ENCODE measurements around the gene TBC1D22B.
"Not testable (repeated sequence)": the region's sequence is repeated elsewhere in the genome, so short reads cannot be mapped to it uniquely, and the experiment has no call there.

Gene TBC1D22B

GRCh38 chr6:37283671-37284151 is 26.1 kb downstream of the TBC1D22B start:
- no peak overlapping the region for H3K27ac ChIP-seq (ENCODE audit: low read length)

GRCh38 chr6:37284781-37285180 is 27.2 kb downstream of the TBC1D22B start:
- Histone ChIP-seq H3K36me3 (ENCODE audit: control insufficient read depth, insufficient read depth, low read length) (peaks cover 15% of the 10 kb centered on the region; the same call in 1 of the 2 replicates), H3K4me1 (ENCODE audit: control insufficient read depth, insufficient read depth, low read length) (no peaks in the 10 kb centered on the region), H3K27me3 (ENCODE audit: control insufficient read depth, insufficient read depth, low read length) (no peaks in the 10 kb centered on the region), H3K4me3 (ENCODE audit: low read length) (no peak overlapping the region), H3K27ac (ENCODE audit: low read length) (no peak overlapping the region), H3K9me3 (ENCODE audit: control insufficient read depth, insufficient read depth, low read length) (no peaks in the 10 kb centered on the region)
- DNase-seq (ENCODE audit: low read depth, low spot score): no peak
- no CpG with 5 or more reads among the region's 4 CpGs for WGBS (ENCODE audit: insufficient coverage, insufficient read length)

More at GRCh38 chr6:37283671-37284151, 26.1 kb downstream of the TBC1D22B start:
- Histone ChIP-seq H3K9me3 (ENCODE audit: control insufficient read depth, insufficient read depth, low read length) (no peaks in the 10 kb centered on the region), H3K4me1 (ENCODE audit: control insufficient read depth, insufficient read depth, low read length) (no peaks in the 10 kb centered on the region), H3K36me3 (ENCODE audit: control insufficient read depth, insufficient read depth, low read length) (peaks cover 15% of the 10 kb centered on the region; the same call in 1 of the 2 replicates), H3K27me3 (ENCODE audit: control insufficient read depth, insufficient read depth, low read length) (no peaks in the 10 kb centered on the region), H3K4me3 (ENCODE audit: low read length) (no peak overlapping the region)
- no peak for DNase-seq (ENCODE audit: low read depth, low spot score)
- WGBS (ENCODE audit: insufficient coverage, insufficient read length): no CpG with 5 or more reads among the region's 3 CpGs

GRCh38 chr6:37285861-37286311 is 28.3 kb downstream of the TBC1D22B start:
- H3K36me3 ChIP-seq (ENCODE audit: control insufficient read depth, insufficient read depth, low read length): peaks cover 15% of the 10 kb centered on the region; the same call in 1 of the 2 replicates
- no CpG with 5 or more reads among the region's 4 CpGs for WGBS (ENCODE audit: insufficient coverage, insufficient read length)
- H3K4me1 ChIP-seq (ENCODE audit: control insufficient read depth, insufficient read depth, low read length): no peaks in the 10 kb centered on the region
- H3K9me3 ChIP-seq (ENCODE audit: control insufficient read depth, insufficient read depth, low read length): no peaks in the 10 kb centered on the region
- H3K4me3 ChIP-seq (ENCODE audit: low read length): no peak overlapping the region
- H3K27ac ChIP-seq (ENCODE audit: low read length): no peak overlapping the region
- H3K27me3 ChIP-seq (ENCODE audit: control insufficient read depth, insufficient read depth, low read length): no peaks in the 10 kb centered on the region
- no peak for DNase-seq (ENCODE audit: low read depth, low spot score)

- Histone ChIP-seq H3K36me3 (ENCODE audit: control insufficient read depth, insufficient read depth, low read length) (peaks cover 18% of the 10 kb centered on the region; the same call in 1 of the 2 replicates), H3K9me3 (ENCODE audit: control insufficient read depth, insufficient read depth, low read length) (no peaks in the 10 kb centered on the region), H3K4me1 (ENCODE audit: control insufficient read depth, insufficient read depth, low read length) (no peaks in the 10 kb centered on the region), H3K27me3 (ENCODE audit: control insufficient read depth, insufficient read depth, low read length) (no peaks in the 10 kb centered on the region), H3K4me3 (ENCODE audit: low read length) (no peak overlapping the region), H3K27ac (ENCODE audit: low read length) (no peak overlapping the region)
- no peak for DNase-seq (ENCODE audit: low read depth, low spot score)
- WGBS (ENCODE audit: insufficient coverage, insufficient read length): no CpG with 5 or more reads among the region's 2 CpGs
Observed at GRCh38 chr6:37287519-37288157, 30.1 kb downstream of the TBC1D22B start.

- Histone ChIP-seq H3K9me3 (ENCODE audit: control insufficient read depth, insufficient read depth, low read length) (no peaks in the 10 kb centered on the region), H3K36me3 (ENCODE audit: control insufficient read depth, insufficient read depth, low read length) (peaks cover 12% of the 10 kb centered on the region; the same call in 1 of the 2 replicates), H3K27me3 (ENCODE audit: control insufficient read depth, insufficient read depth, low read length) (no peaks in the 10 kb centered on the region), H3K27ac (ENCODE audit: low read length) (no peak overlapping the region), H3K4me3 (ENCODE audit: low read length) (no peak overlapping the region), H3K4me1 (ENCODE audit: control insufficient read depth, insufficient read depth, low read length) (no peaks in the 10 kb centered on the region)
- no CpG with 5 or more reads among the region's 2 CpGs for WGBS (ENCODE audit: insufficient coverage, insufficient read length)
- no peak for DNase-seq (ENCODE audit: low read depth, low spot score)
Observed at GRCh38 chr6:37288247-37288646, 30.7 kb downstream of the TBC1D22B start.

GRCh38 chr6:37289931-37290330 is 32.4 kb downstream of the TBC1D22B start:
- peaks cover 8% of the 10 kb centered on the region; the same call in 1 of the 2 replicates for H3K36me3 ChIP-seq (ENCODE audit: control insufficient read depth, insufficient read depth, low read length)
- H3K4me1 ChIP-seq (ENCODE audit: control insufficient read depth, insufficient read depth, low read length): no peaks in the 10 kb centered on the region
- H3K4me3 ChIP-seq (ENCODE audit: low read length): no peak overlapping the region
- H3K9me3 ChIP-seq (ENCODE audit: control insufficient read depth, insufficient read depth, low read length): no peaks in the 10 kb centered on the region
- DNase-seq (ENCODE audit: low read depth, low spot score): no peak
- no peak overlapping the region for H3K27ac ChIP-seq (ENCODE audit: low read length)
- H3K27me3 ChIP-seq (ENCODE audit: control insufficient read depth, insufficient read depth, low read length): no peaks in the 10 kb centered on the region
- WGBS (ENCODE audit: insufficient coverage, insufficient read length): no CpG with 5 or more reads among the region's 3 CpGs

- H3K36me3 ChIP-seq (ENCODE audit: control insufficient read depth, insufficient read depth, low read length): peaks cover 8% of the 10 kb centered on the region; the same call in 1 of the 2 replicates
- no peak for DNase-seq (ENCODE audit: low read depth, low spot score)
- no peak overlapping the region for H3K27ac ChIP-seq (ENCODE audit: low read length)
- no peaks in the 10 kb centered on the region for H3K4me1 ChIP-seq (ENCODE audit: control insufficient read depth, insufficient read depth, low read length)
- no peaks in the 10 kb centered on the region for H3K27me3 ChIP-seq (ENCODE audit: control insufficient read depth, insufficient read depth, low read length)
- no peak overlapping the region for H3K4me3 ChIP-seq (ENCODE audit: low read length)
- H3K9me3 ChIP-seq (ENCODE audit: control insufficient read depth, insufficient read depth, low read length): no peaks in the 10 kb centered on the region
Observed at GRCh38 chr6:37293426-37293825, 35.9 kb downstream of the TBC1D22B start.

GRCh38 chr6:37297637-37298036 is 40.1 kb downstream of the TBC1D22B start:
- not testable (repeated sequence) for DNase-seq (ENCODE audit: low read depth, low spot score); H3K4me1 ChIP-seq (ENCODE audit: control insufficient read depth, insufficient read depth, low read length); H3K27me3 ChIP-seq (ENCODE audit: control insufficient read depth, insufficient read depth, low read length); H3K4me3 ChIP-seq (ENCODE audit: low read length); H3K36me3 ChIP-seq (ENCODE audit: control insufficient read depth, insufficient read depth, low read length); H3K9me3 ChIP-seq (ENCODE audit: control insufficient read depth, insufficient read depth, low read length); H3K27ac ChIP-seq (ENCODE audit: low read length)

GRCh38 chr6:37298958-37299357 is 41.4 kb downstream of the TBC1D22B start:
- no peaks in the 10 kb centered on the region for H3K4me1 ChIP-seq (ENCODE audit: control insufficient read depth, insufficient read depth, low read length)
- no peak overlapping the region for H3K27ac ChIP-seq (ENCODE audit: low read length)
- DNase-seq (ENCODE audit: low read depth, low spot score): no peak
- H3K4me3 ChIP-seq (ENCODE audit: low read length): no peak overlapping the region
- H3K9me3 ChIP-seq (ENCODE audit: control insufficient read depth, insufficient read depth, low read length): no peaks in the 10 kb centered on the region
- H3K36me3 ChIP-seq (ENCODE audit: control insufficient read depth, insufficient read depth, low read length): no peaks in the 10 kb centered on the region
- H3K27me3 ChIP-seq (ENCODE audit: control insufficient read depth, insufficient read depth, low read length): no peaks in the 10 kb centered on the region

GRCh38 chr6:37299990-37300389 is 42.4 kb downstream of the TBC1D22B start:
- Histone ChIP-seq H3K4me3 (ENCODE audit: low read length) (no peak overlapping the region), H3K27me3 (ENCODE audit: control insufficient read depth, insufficient read depth, low read length) (no peaks in the 10 kb centered on the region), H3K36me3 (ENCODE audit: control insufficient read depth, insufficient read depth, low read length) (no peaks in the 10 kb centered on the region), H3K4me1 (ENCODE audit: control insufficient read depth, insufficient read depth, low read length) (no peaks in the 10 kb centered on the region), H3K9me3 (ENCODE audit: control insufficient read depth, insufficient read depth, low read length) (no peaks in the 10 kb centered on the region), H3K27ac (ENCODE audit: low read length) (no peak overlapping the region)
- no peak for DNase-seq (ENCODE audit: low read depth, low spot score)
- 100% methylated on average over 4 of the region's 4 CpGs for WGBS (ENCODE audit: insufficient coverage, insufficient read length)

- H3K27me3 ChIP-seq (ENCODE audit: control insufficient read depth, insufficient read depth, low read length): no peaks in the 10 kb centered on the region
- H3K4me1 ChIP-seq (ENCODE audit: control insufficient read depth, insufficient read depth, low read length): no peaks in the 10 kb centered on the region
- no peaks in the 10 kb centered on the region for H3K9me3 ChIP-seq (ENCODE audit: control insufficient read depth, insufficient read depth, low read length)
- no peak overlapping the region for H3K27ac ChIP-seq (ENCODE audit: low read length)
- no CpG with 5 or more reads among the region's 1 CpG for WGBS (ENCODE audit: insufficient coverage, insufficient read length)
- no peak for DNase-seq (ENCODE audit: low read depth, low spot score)
- no peaks in the 10 kb centered on the region for H3K36me3 ChIP-seq (ENCODE audit: control insufficient read depth, insufficient read depth, low read length)
- no peak overlapping the region for H3K4me3 ChIP-seq (ENCODE audit: low read length)
Observed at GRCh38 chr6:37302086-37302686, 44.6 kb downstream of the TBC1D22B start.

Measured in iPS DF 6.9 (cell line).